Ovary (tissue), 9 donors: ENCODE results near the gene DOCK2. TPM values are rescaled to one million over a fixed set of nuclear protein-coding genes. Genes with fewer than 3 reads are reported as not detected.

ENCODE experiments used
- DNase-seq, 5 donors: peaks; one replicate each; pipeline ENCODE4 v3.0.0-alpha.2; 2019 to 2020
- H3K27ac ChIP-seq, 2 donors: fragments of 200-600 bp; one replicate each; pipeline versions ENCODE4 v1.5.1 to v1.8.0; 2019 to 2022
- H3K27me3 ChIP-seq: fragments of 200-600 bp; one replicate; pipeline ENCODE4 v1.8.0; 2022
- H3K36me3 ChIP-seq: fragments of 200-600 bp; sonication (generic); one replicate; pipeline ENCODE4 v1.5.1; 2019
- H3K4me1 ChIP-seq: one replicate; pipeline ENCODE4 v1.8.1; 2013; ENCODE audit warnings: mild to moderate bottlenecking, moderate library complexity; ENCODE audit not compliant: insufficient read depth
- H3K4me3 ChIP-seq: fragments of 200-600 bp; sonication (generic); one replicate; pipeline ENCODE4 v1.5.1; 2017
- H3K9me3 ChIP-seq, 2 donors: fragments of 200-600 bp in 1 of 2; sonication (generic) in 1 of 2; one replicate each; pipeline versions ENCODE4 v1.5.1 to v1.8.1; 2013 to 2019; ENCODE audit warnings: mild to moderate bottlenecking in 1 of 2, moderate library complexity in 1 of 2
- CTCF ChIP-seq, 3 donors: fragments of 450-650 bp in 2 of 3; fragments of 200-600 bp in 1 of 3; IDR thresholded peaks; one replicate each; pipeline versions ENCODE4 v1.5.1 to v1.8.0; 2016 to 2022; ENCODE audit warnings: antibody characterized with exemption in 3 of 3, mild to moderate bottlenecking in 1 of 3
- EP300 ChIP-seq: sonication (generic); formaldehyde crosslinking; IDR thresholded peaks from one replicate; pipeline ENCODE4 v1.6.1; 2017; ENCODE audit warnings: antibody characterized with exemption
- POLR2A ChIP-seq: fragments of 450-650 bp; IDR thresholded peaks from one replicate; pipeline ENCODE4 v1.6.1; 2017; ENCODE audit warnings: antibody characterized with exemption, mild to moderate bottlenecking, moderate library complexity
- WGBS, 3 donors: extraction: QIAGEN DNeasy Blood & Tissue Kit in 1 of 3; methylation state at CpG; one replicate each; pipeline versions ENCODE4 v1.1.5 to v1.1.7; 2013 to 2017; 5-methylcytosine and 5-hydroxymethylcytosine counted together
- intact Hi-C, 4 donors: fragments of 100-400 bp; cut with DNase I; formaldehyde crosslinking; loops; one replicate each; pipeline versions ENCODE4 v1.11.0 to v1.15.1; 2022 to 2023
- polyA plus RNA-seq, 2 donors: library from polyadenylated mRNA; stranded (reverse); fragments of 200-250 nt in 1 of 2; fragments of 350-450 nt in 1 of 2; fragmentation: Illumina TruSeq in 1 of 2; extraction: RNeasy Lipid Tissue Mini Kit (QIAGEN cat#74804) in 1 of 2; gene quantifications; one replicate each; pipeline ENCODE4 v1.2.3, GENCODE V29; 2013 to 2014
- total RNA-seq, 7 donors: library from RNA; depleted of rRNA in 2 of 7; stranded (reverse); fragments of >200 nt in 2 of 7; fragmentation: NEBNext Ultra II Directional in 3 of 7; extraction: Animal tissue kit (Norgen Biotek cat#: 25700) in 3 of 7; gene quantifications; one replicate each; pipeline versions ENCODE4 v1.1.0 to v1.2.4, GENCODE V29; 2016 to 2023
- donor health status: DM: no; HTN: no; CAD: no; lungs with moderate emphysema.
- donor health status: DM: no; HTN: no; CAD: no.
- donor health status: Bipolar disorder and iron deficiency.
- donor health status: DM: yes; HTN: yes; CAD: no.
- donor health status: DM: no; HTN: no; CAD: no.
- donor health status: DM: yes; HTN: yes; CAD: no.

DOCK2 gene
- total and polyA plus RNA-seq, 9 donors, result 1.3 to 10.2 (median 5.4) TPM

GRCh38 chr5:169760229-169760628, 123.2 kb downstream of the DOCK2 start:
- no peak for DNase-seq
- TF ChIP-seq CTCF (IDR thresholded peaks at IDR 0.05), result no peak
- intact Hi-C loops, result no loop called here
- H3K4me3 ChIP-seq, result no peak overlapping the region
- H3K27ac ChIP-seq, result no peak overlapping the region
- no peaks in the 10 kb centered on the region for H3K36me3 ChIP-seq
- H3K4me1 ChIP-seq, result no peaks in the 10 kb centered on the region
- H3K9me3 ChIP-seq, result no peaks in the 10 kb centered on the region
- H3K27me3 ChIP-seq, result no peaks in the 10 kb centered on the region

- Histone ChIP-seq H3K4me1 (no peaks in the 10 kb centered on the region), H3K27ac (no peak overlapping the region), H3K9me3 (no peaks in the 10 kb centered on the region), H3K36me3 (no peaks in the 10 kb centered on the region), H3K27me3 (no peaks in the 10 kb centered on the region), H3K4me3 (no peak overlapping the region)
- no peak for TF ChIP-seq POLR2A
- TF ChIP-seq EP300, result no peak
- no peak for TF ChIP-seq CTCF (IDR thresholded peaks at IDR 0.05)
- intact Hi-C loops, result no loop called here
- WGBS, 3 donors, result 64 to 79% (median 65%) methylated on average over 2 of the region's 2 CpGs
- no peak for DNase-seq
Observed at GRCh38 chr5:169762338-169763095, 125.4 kb downstream of the DOCK2 start.

GRCh38 chr5:169763376-169764017, 126.4 kb downstream of the DOCK2 start:
- H3K27ac ChIP-seq, result no peak overlapping the region
- H3K4me1 ChIP-seq, result peaks cover 3% of the 10 kb centered on the region
- TF ChIP-seq CTCF (IDR thresholded peaks at IDR 0.05) (no peak), EP300 (no peak), POLR2A (no peak)
- no peaks in the 10 kb centered on the region for H3K27me3 ChIP-seq
- H3K36me3 ChIP-seq, result no peaks in the 10 kb centered on the region
- H3K4me3 ChIP-seq, result no peak overlapping the region
- no peak for DNase-seq
- no peaks in the 10 kb centered on the region for H3K9me3 ChIP-seq
- WGBS, 3 donors, result 76 to 77% (median 77%) methylated on average over 8 of the region's 8 CpGs
- intact Hi-C loops, result no loop called here

GRCh38 chr5:169764018-169764378, 126.9 kb downstream of the DOCK2 start:
- Histone ChIP-seq H3K4me1 (peaks cover 3% of the 10 kb centered on the region), H3K4me3 (no peak overlapping the region), H3K27me3 (no peaks in the 10 kb centered on the region), H3K9me3 (no peaks in the 10 kb centered on the region), H3K27ac (no peak overlapping the region), H3K36me3 (no peaks in the 10 kb centered on the region)
- no peak for DNase-seq
- intact Hi-C loops, result no loop called here
- TF ChIP-seq CTCF (IDR thresholded peaks at IDR 0.05) (no peak), POLR2A (no peak), EP300 (no peak)
- WGBS, 3 donors, result 57 to 78% (median 67%) methylated on average over 5 of the region's 5 CpGs
